GM12878 (cell line): ENCODE data around the gene RBMS3. TPM values are rescaled to one million over a fixed set of nuclear protein-coding genes. Genes with fewer than 3 reads are reported as not detected.

ENCODE experiments used
- ATAC-seq: fragments of 200-7000 bp; cut with Tn5 transposase; 3 replicates; pipeline ENCODE4 v1.9.1; 2020; ENCODE audit warnings: mild to moderate bottlenecking, moderate library complexity
- BruUV-seq: library from RNA; stranded (reverse); fragments of 400-500 nt; replicated peaks from 2 replicates; lab custom pipeline; 2021; lab: Mats Ljungman, UMichigan
- CTCF ChIA-PET: fragments of 300-600 bp; sonication (Branson Sonifier 250); formaldehyde crosslinking; extraction: SDS; loops from one replicate; lab custom pipeline; 2021; ENCODE audit warnings: inconsistent platforms; lab: Yijun Ruan, JAX
- POLR2A ChIA-PET: fragments of 350-600 bp; formaldehyde crosslinking; extraction: SDS; loops from one replicate; lab custom pipeline; 2021; ENCODE audit warnings: inconsistent platforms; lab: Charles Lee
- RAD21 ChIA-PET: fragments of 300-600 bp; sonication (Branson Sonifier 250); formaldehyde crosslinking; loops from one replicate; lab custom pipeline; 2023; ENCODE audit warnings: antibody characterized with exemption; ENCODE audit not compliant: unreplicated experiment; lab: Charles Lee
- SMC1A ChIA-PET: fragments of 300-600 bp; sonication (Branson Sonifier 250); formaldehyde crosslinking; loops from one replicate; lab custom pipeline; 2023; ENCODE audit not compliant: unreplicated experiment, uncharacterized antibody; lab: Charles Lee
- DNase-seq: peaks from one replicate; pipeline ENCODE4 v3.0.0-alpha.2; 2011; ENCODE audit warnings: low read depth, low spot score
- FAIRE-seq: peaks from 3 replicates; lab custom pipeline; 2011; peaks lifted over from hg19 to GRCh38; lab: Jason Lieb, UNC
- H2AFZ ChIP-seq: 2 replicates; pipeline ENCODE4 v1.6.0; 2011; ENCODE audit warnings: low read depth, low read length, control low read depth; ENCODE audit not compliant: control insufficient read depth
- H3K27ac ChIP-seq: 2 replicates; pipeline ENCODE4 v1.5.1; 2011; ENCODE audit warnings: control low read depth; ENCODE audit not compliant: control insufficient read depth, insufficient read depth
- H3K27me3 ChIP-seq, 2 experiments: replicated peaks in 1 of 2; 2 replicates each; pipeline versions ENCODE4 v1.6.0 to v1.6.1; 2011; ENCODE audit warnings: low read length in 1 of 2; ENCODE audit not compliant: control insufficient read depth in 2 of 2, insufficient read depth in 2 of 2
- H3K36me3 ChIP-seq, 2 experiments: 2 replicates each; pipeline ENCODE4 v1.5.1; 2011; ENCODE audit warnings: low read length in 1 of 2; ENCODE audit not compliant: control insufficient read depth in 2 of 2, insufficient read depth in 2 of 2
- H3K4me1 ChIP-seq: 2 replicates; pipeline ENCODE4 v1.6.1; 2011; ENCODE audit warnings: mild to moderate bottlenecking, low read length, moderate library complexity, mixed read lengths; ENCODE audit not compliant: control insufficient read depth, insufficient read depth
- H3K4me2 ChIP-seq: 2 replicates; pipeline ENCODE4 v1.6.0; 2011; ENCODE audit warnings: control low read depth; ENCODE audit not compliant: control insufficient read depth, insufficient read depth
- H3K4me3 ChIP-seq: fragments of 200-600 bp; sonication (generic); 2 replicates; pipeline ENCODE4 v1.5.1; 2016
- H3K79me2 ChIP-seq: 2 replicates; pipeline ENCODE4 v1.6.0; 2011; ENCODE audit warnings: low read length; ENCODE audit not compliant: control insufficient read depth, insufficient read depth
- H3K9ac ChIP-seq: 2 replicates; pipeline ENCODE4 v1.8.0; 2011; ENCODE audit warnings: low read length, control low read depth, mixed read lengths; ENCODE audit not compliant: control insufficient read depth, insufficient read depth
- H3K9me3 ChIP-seq: replicated peaks from 3 replicates; pipeline ENCODE4 v1.5.1; 2011; ENCODE audit warnings: mild to moderate bottlenecking, low read length; ENCODE audit not compliant: control insufficient read depth, insufficient read depth
- H4K20me1 ChIP-seq: 2 replicates; pipeline ENCODE4 v1.6.0; 2011; ENCODE audit not compliant: control insufficient read depth, insufficient read depth
- FOXM1 ChIP-seq: IDR thresholded peaks from 2 replicates; pipeline ENCODE4 v1.6.1; 2012; ENCODE audit warnings: low read depth, mild to moderate bottlenecking, inconsistent platforms, low read length, moderate library complexity
- IKZF2 ChIP-seq, 2 experiments: fragments of 450-650 bp; IDR thresholded peaks; 2 replicates each; pipeline ENCODE4 v1.6.1; 2017; ENCODE audit warnings: mild to moderate bottlenecking in 2 of 2, moderate library complexity in 2 of 2
- KAT2A ChIP-seq: conservative IDR thresholded peaks from 2 replicates; pipeline ENCODE4 v1.6.1; 2011; ENCODE audit warnings: low read depth, low read length; ENCODE audit not compliant: control insufficient read depth
- MTA3 ChIP-seq: IDR thresholded peaks from 2 replicates; pipeline ENCODE4 v1.6.1; 2012; ENCODE audit warnings: low read length, inconsistent platforms, borderline replicate concordance
- PAX5 ChIP-seq: IDR thresholded peaks from 2 replicates; pipeline ENCODE4 v1.6.1; 2011; ENCODE audit warnings: low read depth, low read length, borderline replicate concordance
- ZNF622 ChIP-seq: fragments of 450-650 bp; IDR thresholded peaks from 2 replicates; pipeline ENCODE4 v1.6.1; 2017; ENCODE audit warnings: mild to moderate bottlenecking, inconsistent platforms
- WGBS: methylation state at CpG from one replicate; pipeline ENCODE4 v1.1.6; 2016; ENCODE audit warnings: low lambda C conversion rate; ENCODE audit not compliant: insufficient replicate concordance, insufficient coverage; ENCODE audit errors: missing lambda C conversion rate; 5-methylcytosine and 5-hydroxymethylcytosine counted together
- in situ Hi-C: fragments of 300-500 bp; cut with MboI; formaldehyde crosslinking; loops from 9 replicates; pipeline ENCODE4 v1.14.3; 2018; ENCODE audit warnings: mixed read lengths
- intact Hi-C: fragments of 100-400 bp; cut with micrococcal nuclease; formaldehyde crosslinking; loops from one replicate; pipeline ENCODE4 v1.14.2; 2022; ENCODE audit not compliant: unreplicated experiment
- polyA plus RNA-seq, 11 experiments: library from polyadenylated mRNA; depleted of rRNA in 4 of 11; unstranded in 6 of 11; stranded (reverse) in 5 of 11; fragments of >200 nt; fragmentation: Nextera tagmentation in 4 of 11; fragmentation: Illumina TruSeq in 1 of 11; extraction: Ambion mirVana in 4 of 11; extraction: Trizol in 1 of 11; gene quantifications; 1 replicate in 1 of 11; 2 replicates in 10 of 11; pipeline versions ENCODE4 v1.2.1 to v1.2.3, GENCODE V29; 2011 to 2016; ENCODE audit warnings: inconsistent platforms in 2 of 11, missing spikeins in 2 of 11, low read depth in 1 of 11
- total RNA-seq, 4 experiments: library from RNA; depleted of rRNA in 3 of 4; stranded (reverse); fragments of >200 nt in 3 of 4; fragmentation: Illumina TruSeq in 1 of 4; extraction: Trizol in 1 of 4; gene quantifications; 2 replicates each; pipeline versions ENCODE4 v1.2.1 to v1.2.3, GENCODE V29; 2013 to 2021
- TF ChIP-seq, protein P1 (sequence below): fragments of 450-650 bp; IDR thresholded peaks from 2 replicates; pipeline ENCODE4 v1.6.1; 2016; ENCODE audit warnings: mild to moderate bottlenecking
- TF ChIP-seq, protein P2 (sequence below): fragments of 150-350 bp; IDR thresholded peaks from 2 replicates; pipeline ENCODE4 v1.6.1; 2014; ENCODE audit warnings: mild to moderate bottlenecking, low read depth, low read length
- TF ChIP-seq, protein P3 (sequence below): IDR thresholded peaks from 2 replicates; pipeline ENCODE4 v1.6.1; 2012; ENCODE audit warnings: low read depth, low read length, improper control_type of control experiment
- TF ChIP-seq, protein P4 (sequence below): fragments of 450-650 bp; IDR thresholded peaks from 2 replicates; pipeline ENCODE4 v1.6.1; 2017; ENCODE audit warnings: antibody characterized with exemption, mild to moderate bottlenecking, moderate library complexity
- TF ChIP-seq, protein P5 (sequence below): fragments of 450-650 bp; IDR thresholded peaks from 2 replicates; pipeline ENCODE4 v1.6.1; 2014; ENCODE audit warnings: mild to moderate bottlenecking
- TF ChIP-seq, protein P6 (sequence below): IDR thresholded peaks from 2 replicates; pipeline ENCODE4 v1.6.1; 2011; ENCODE audit warnings: low read depth, low read length, improper control_type of control experiment, borderline replicate concordance

The RBMS3 gene
- total and polyA plus RNA-seq, 10 of the 15 experiments (the other 5 are each of a cell fraction or from before 2014, with no cell fraction given), result 0.79 to 4.7 (median 3.1) TPM

DNA sequence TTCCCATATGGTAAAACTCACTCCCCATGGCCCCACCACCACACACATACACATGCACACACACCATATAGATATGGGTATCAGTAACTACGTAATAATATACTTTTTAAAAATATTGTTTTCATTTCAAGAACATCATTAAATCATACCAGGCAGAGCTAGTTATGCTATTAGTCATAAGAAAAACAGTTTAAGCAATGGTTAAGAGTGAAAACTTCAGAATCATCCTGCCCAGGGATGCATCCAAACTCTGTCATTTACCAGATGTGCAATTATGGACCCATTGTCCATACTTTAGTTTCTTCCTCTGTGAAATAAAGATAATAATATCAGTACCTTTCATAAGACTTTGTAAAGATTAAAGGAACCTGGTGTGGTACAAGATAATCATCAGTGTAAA, 608.3 kb downstream of the RBMS3 start (continued):
- TF ChIP-seq, protein P1, sequence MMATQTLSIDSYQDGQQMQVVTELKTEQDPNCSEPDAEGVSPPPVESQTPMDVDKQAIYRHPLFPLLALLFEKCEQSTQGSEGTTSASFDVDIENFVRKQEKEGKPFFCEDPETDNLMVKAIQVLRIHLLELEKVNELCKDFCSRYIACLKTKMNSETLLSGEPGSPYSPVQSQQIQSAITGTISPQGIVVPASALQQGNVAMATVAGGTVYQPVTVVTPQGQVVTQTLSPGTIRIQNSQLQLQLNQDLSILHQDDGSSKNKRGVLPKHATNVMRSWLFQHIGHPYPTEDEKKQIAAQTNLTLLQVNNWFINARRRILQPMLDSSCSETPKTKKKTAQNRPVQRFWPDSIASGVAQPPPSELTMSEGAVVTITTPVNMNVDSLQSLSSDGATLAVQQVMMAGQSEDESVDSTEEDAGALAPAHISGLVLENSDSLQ, result no peak
- TF ChIP-seq, protein P2, sequence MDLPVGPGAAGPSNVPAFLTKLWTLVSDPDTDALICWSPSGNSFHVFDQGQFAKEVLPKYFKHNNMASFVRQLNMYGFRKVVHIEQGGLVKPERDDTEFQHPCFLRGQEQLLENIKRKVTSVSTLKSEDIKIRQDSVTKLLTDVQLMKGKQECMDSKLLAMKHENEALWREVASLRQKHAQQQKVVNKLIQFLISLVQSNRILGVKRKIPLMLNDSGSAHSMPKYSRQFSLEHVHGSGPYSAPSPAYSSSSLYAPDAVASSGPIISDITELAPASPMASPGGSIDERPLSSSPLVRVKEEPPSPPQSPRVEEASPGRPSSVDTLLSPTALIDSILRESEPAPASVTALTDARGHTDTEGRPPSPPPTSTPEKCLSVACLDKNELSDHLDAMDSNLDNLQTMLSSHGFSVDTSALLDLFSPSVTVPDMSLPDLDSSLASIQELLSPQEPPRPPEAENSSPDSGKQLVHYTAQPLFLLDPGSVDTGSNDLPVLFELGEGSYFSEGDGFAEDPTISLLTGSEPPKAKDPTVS, result no peak
- TF ChIP-seq, all 136 proteins: peak for 0

DNA sequence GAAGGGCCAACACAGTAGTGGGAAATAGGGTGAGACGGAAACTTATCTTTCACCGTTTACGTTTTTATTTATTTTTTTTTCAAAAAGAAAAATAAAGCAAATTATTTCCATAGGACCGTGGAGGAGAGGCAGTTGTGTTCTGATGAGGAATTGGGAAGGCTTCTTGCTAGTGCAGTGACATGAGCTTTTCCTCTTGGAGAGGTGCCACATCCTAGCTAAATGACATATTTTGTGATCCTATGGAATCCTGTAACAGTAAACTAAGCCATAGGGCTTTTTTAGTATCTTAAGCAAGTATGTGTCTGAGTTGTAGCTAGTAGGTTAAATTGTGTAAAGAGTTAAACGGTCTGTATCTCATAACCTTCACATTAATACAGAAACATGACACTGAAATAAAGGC, 609.9 kb downstream of the RBMS3 start:
- BruUV-seq, result no TSS peak
- Histone ChIP-seq H3K9me3 (no peaks in the 10 kb centered on the region; the same call in 2 of the 3 replicates), H4K20me1 (no peaks in the 10 kb centered on the region), H2AFZ (no peak overlapping the region), H3K4me1 (no peaks in the 10 kb centered on the region), H3K27ac (no peak overlapping the region), H3K36me3 (no peaks in the 10 kb centered on the region), H3K27me3 (no peaks in the 10 kb centered on the region), H3K4me3 (no peak overlapping the region), H3K9ac (no peak overlapping the region), H3K4me2 (no peak overlapping the region), H3K79me2 (no peaks in the 10 kb centered on the region)
- CTCF ChIA-PET, result interaction anchor here (0.9 kb wide), 1 partner anchor 37 kb away, joined by 3 read pairs; no protein-coding TSS in a partner anchor
- intact Hi-C loops (no loop called here), in situ Hi-C loops (no loop called here)
- DNase-seq, result no peak
- no peak for ATAC-seq
- WGBS, result 30% methylated on average over 5 of the region's 5 CpGs
- SMC1A ChIA-PET, result interaction anchor here (0.7 to 1.4 kb wide), 4 partner anchors 10 to 376 kb away, joined by 3 to 5 read pairs (median 4); no protein-coding TSS in a partner anchor
- RAD21 ChIA-PET, result no interaction called here
- no peak for FAIRE-seq
- POLR2A ChIA-PET, result no interaction called here
- TF ChIP-seq FOXM1 (no peak), ZNF622 (no peak), PAX5 (no peak), MTA3 (no peak), IKZF2 (IDR thresholded peaks at IDR 0.05) (no peak), KAT2A (no peak)
- TF ChIP-seq, protein P3, sequence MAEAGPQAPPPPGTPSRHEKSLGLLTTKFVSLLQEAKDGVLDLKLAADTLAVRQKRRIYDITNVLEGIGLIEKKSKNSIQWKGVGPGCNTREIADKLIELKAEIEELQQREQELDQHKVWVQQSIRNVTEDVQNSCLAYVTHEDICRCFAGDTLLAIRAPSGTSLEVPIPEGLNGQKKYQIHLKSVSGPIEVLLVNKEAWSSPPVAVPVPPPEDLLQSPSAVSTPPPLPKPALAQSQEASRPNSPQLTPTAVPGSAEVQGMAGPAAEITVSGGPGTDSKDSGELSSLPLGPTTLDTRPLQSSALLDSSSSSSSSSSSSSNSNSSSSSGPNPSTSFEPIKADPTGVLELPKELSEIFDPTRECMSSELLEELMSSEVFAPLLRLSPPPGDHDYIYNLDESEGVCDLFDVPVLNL, result no peak
- TF ChIP-seq, protein P4, sequence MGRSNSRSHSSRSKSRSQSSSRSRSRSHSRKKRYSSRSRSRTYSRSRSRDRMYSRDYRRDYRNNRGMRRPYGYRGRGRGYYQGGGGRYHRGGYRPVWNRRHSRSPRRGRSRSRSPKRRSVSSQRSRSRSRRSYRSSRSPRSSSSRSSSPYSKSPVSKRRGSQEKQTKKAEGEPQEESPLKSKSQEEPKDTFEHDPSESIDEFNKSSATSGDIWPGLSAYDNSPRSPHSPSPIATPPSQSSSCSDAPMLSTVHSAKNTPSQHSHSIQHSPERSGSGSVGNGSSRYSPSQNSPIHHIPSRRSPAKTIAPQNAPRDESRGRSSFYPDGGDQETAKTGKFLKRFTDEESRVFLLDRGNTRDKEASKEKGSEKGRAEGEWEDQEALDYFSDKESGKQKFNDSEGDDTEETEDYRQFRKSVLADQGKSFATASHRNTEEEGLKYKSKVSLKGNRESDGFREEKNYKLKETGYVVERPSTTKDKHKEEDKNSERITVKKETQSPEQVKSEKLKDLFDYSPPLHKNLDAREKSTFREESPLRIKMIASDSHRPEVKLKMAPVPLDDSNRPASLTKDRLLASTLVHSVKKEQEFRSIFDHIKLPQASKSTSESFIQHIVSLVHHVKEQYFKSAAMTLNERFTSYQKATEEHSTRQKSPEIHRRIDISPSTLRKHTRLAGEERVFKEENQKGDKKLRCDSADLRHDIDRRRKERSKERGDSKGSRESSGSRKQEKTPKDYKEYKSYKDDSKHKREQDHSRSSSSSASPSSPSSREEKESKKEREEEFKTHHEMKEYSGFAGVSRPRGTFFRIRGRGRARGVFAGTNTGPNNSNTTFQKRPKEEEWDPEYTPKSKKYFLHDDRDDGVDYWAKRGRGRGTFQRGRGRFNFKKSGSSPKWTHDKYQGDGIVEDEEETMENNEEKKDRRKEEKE, result no peak
- TF ChIP-seq, protein P5, sequence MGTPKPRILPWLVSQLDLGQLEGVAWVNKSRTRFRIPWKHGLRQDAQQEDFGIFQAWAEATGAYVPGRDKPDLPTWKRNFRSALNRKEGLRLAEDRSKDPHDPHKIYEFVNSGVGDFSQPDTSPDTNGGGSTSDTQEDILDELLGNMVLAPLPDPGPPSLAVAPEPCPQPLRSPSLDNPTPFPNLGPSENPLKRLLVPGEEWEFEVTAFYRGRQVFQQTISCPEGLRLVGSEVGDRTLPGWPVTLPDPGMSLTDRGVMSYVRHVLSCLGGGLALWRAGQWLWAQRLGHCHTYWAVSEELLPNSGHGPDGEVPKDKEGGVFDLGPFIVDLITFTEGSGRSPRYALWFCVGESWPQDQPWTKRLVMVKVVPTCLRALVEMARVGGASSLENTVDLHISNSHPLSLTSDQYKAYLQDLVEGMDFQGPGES, result no peak
- TF ChIP-seq, protein P6, sequence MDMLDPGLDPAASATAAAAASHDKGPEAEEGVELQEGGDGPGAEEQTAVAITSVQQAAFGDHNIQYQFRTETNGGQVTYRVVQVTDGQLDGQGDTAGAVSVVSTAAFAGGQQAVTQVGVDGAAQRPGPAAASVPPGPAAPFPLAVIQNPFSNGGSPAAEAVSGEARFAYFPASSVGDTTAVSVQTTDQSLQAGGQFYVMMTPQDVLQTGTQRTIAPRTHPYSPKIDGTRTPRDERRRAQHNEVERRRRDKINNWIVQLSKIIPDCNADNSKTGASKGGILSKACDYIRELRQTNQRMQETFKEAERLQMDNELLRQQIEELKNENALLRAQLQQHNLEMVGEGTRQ, result no peak
